Astrocyte (in vitro differentiated cells and primary cell): Measurements from ENCODE around the gene NPTN.

Experiments used
- EZH2 ChIP-seq: IDR thresholded peaks from 2 replicates; pipeline ENCODE4 v1.6.1; 2012; ENCODE audit warnings: mild to moderate bottlenecking, low read length, inconsistent platforms; ENCODE audit not compliant: insufficient read depth
- TF ChIP-seq, protein P1 (sequence below): IDR thresholded peaks from 2 replicates; pipeline ENCODE4 v1.5.1; 2011; ENCODE audit warnings: low read depth, mild to moderate bottlenecking, inconsistent platforms, low read length, moderate library complexity; ENCODE audit not compliant: insufficient read depth

DNA sequence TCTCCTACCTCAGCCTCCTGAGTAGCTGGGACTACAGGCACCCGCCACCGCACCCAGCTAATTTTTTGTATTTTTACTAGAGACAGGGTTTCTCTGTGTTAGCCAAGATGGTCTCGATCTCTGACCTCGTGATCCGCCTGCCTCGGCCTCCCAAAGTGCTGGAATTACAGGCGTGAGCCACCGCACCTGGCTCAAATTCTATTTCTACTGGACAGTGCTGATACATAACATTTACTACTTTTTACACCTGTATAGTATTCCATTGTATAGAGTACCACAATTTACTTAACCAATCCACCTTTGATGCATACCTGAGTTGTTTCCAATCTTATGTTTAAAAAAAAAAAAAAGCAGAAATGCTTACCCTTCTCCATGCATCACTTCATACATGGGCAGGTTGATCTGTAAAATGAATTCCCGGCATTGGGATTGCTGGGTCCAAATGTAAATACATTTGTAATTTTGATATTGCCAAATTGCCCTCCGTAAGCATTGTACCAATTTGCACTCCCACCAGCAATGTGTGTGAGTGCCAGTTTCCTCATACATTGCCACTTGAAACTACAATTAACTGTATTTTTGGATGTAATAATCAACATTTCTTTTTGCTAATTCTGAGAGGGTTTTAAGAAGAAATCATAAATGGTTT lies 94.5 kb downstream of the NPTN start:
- TF ChIP-seq, protein P1, sequence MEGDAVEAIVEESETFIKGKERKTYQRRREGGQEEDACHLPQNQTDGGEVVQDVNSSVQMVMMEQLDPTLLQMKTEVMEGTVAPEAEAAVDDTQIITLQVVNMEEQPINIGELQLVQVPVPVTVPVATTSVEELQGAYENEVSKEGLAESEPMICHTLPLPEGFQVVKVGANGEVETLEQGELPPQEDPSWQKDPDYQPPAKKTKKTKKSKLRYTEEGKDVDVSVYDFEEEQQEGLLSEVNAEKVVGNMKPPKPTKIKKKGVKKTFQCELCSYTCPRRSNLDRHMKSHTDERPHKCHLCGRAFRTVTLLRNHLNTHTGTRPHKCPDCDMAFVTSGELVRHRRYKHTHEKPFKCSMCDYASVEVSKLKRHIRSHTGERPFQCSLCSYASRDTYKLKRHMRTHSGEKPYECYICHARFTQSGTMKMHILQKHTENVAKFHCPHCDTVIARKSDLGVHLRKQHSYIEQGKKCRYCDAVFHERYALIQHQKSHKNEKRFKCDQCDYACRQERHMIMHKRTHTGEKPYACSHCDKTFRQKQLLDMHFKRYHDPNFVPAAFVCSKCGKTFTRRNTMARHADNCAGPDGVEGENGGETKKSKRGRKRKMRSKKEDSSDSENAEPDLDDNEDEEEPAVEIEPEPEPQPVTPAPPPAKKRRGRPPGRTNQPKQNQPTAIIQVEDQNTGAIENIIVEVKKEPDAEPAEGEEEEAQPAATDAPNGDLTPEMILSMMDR, result no peak
- no peak for TF ChIP-seq EZH2
